GM10266 (cell line): Measurements from ENCODE around the gene DGKH.

Experiments used
- DNase-seq: peaks from one replicate; pipeline ENCODE4 v3.0.0; 2012; ENCODE audit errors: extremely low spot score
- CTCF ChIP-seq: IDR thresholded peaks from 2 replicates; pipeline ENCODE4 v1.5.1; 2012; ENCODE audit warnings: mild to moderate bottlenecking, low read depth; ENCODE audit not compliant: control insufficient read depth, insufficient read depth; ENCODE audit errors: missing control alignments

Gene DGKH

DNA sequence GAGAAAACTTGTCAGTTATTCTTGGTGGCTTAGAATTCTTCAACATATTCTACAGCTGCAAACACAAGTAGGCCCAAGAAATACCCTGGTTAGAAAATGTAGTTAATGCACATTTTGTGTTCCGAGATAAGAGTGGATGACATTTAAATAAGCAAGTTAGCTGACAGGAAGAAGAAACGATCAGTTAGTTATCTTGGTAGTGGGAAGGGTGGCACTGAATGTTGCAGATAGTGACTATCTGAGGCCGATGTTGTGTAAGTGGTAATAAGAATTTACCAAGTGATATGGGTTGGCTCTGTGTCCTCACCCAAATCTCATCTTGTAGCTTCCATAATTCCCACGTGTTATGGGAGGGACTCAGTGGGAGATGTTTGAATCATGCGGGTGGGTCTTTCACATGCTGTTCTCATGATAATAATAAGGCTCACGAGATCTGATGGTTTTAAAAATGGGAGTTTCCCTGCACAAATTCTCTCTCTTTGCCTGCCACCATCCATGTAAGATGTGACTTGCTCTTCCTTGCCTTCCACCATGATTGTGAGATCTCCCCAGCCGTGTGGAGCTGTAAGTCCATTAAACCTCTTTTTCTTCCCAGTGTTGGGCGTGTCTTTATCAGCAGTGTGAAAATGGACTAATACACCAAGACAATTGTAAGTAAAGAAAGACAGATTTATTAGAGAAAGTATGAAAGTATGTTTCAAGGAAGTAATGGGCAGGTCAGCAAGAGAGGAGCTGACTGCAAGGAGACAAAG is 212.6 kb downstream of the DGKH start:
- DNase-seq, result no peak
- no peak for TF ChIP-seq CTCF

DNA sequence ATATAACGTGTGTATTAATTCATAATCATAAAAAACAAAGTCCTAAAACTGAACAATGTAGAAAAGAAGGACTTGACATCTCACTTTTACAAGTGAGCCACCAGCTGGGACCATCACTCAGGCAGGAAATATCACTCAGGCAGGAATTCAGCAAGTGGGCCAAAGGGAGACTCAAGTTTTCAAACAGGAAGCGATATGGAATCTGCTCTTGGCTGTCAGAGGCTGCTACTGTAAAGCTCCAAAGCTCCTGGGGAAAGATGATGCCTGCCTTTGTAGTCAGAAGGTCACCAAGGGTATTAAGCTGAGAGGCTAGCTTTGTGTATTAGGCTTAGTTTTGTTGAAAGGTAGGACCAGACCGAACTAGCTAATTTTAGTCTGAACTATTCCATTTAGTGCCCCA is 218.0 kb downstream of the DGKH start:
- no peak for TF ChIP-seq CTCF
- no peak for DNase-seq

DNA sequence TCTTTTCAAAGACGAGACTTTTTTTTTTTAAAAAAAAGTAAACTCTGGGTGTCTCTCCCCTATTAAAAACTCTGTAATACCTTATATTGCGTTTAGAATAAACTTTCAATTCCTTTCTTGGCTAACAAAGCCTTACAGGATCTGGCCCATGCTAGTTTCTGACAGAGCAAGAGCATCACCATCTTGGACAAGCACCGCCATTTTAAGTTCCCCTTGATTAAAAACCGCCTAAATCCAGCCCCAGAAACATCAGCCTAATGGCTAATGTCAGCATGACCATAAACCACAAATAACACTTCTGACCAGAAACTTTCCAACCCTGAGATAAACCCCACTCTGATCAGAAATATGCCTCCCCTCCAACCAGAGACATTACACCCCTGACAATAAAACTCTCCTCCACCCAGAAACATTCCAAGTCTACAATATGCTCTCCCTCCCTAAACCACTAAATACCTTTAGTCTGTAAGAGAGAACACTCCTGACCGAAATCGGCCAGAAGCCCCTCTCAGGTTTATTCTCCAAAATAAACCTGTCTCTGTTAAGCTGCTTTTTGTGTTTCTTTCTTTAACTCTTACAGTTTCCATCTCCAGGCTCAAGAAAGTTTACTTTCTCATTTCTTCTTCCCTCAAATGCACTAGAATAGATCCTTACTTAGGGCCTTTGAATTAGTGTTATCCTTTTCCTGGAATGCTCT is 221.9 kb downstream of the DGKH start:
- no peak for DNase-seq
- TF ChIP-seq CTCF, result no peak

DNA sequence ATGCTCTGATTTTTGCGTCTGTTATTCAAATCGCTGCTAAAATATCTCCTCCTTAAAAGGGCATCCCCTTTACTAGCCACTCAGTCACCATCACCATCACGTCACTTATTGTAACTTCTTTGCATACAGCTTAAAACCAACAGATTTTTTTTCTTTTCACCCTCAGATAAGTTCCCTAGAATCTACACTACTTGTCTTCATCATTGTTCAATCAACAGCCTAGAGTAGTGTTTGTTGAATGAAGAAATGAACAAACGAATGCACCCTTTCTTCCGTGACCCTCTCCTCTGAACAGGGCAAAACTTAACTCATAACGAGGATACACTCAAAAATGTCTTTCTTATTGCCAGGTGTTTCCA is 222.4 kb downstream of the DGKH start:
- no peak for TF ChIP-seq CTCF
- no peak for DNase-seq

DNA sequence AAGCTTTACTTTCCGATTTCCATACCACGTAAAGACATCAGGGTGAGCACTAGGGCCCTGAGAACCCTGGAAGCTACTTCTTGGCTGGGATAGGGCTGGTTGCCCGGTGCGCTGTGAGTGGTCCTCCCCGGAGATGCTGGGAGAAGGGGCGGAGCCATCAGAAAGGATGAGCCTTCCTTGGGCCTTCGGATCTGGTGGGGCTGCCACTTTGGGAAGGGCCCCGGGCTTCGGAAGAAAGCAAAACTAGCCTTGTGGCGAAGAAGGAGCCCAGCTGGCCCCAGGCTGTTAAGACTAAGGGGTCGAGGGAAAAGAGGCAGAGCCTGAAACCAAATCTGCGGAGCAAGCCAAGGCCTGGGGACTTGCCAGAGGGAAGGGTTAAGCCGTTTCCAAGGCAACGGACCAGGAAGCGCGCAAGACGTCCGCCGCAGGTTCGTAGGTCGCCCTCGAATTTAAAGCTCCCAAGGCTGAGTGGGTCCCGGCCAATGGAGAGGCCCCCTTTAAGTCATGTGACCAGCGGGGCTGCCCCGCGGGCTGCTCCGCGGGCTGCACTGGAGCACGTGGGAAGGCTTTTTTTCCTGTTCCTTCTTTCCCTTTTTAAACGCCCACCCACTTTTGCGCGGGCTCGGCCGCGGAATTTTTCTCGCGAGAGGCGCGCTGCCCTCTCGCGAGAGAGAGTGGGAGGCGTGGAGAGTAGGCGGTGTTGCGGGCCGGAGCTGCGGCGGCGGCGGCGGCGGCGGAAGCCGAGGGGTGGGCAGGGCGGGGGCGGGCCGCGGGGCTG is 223.1 kb downstream of the DGKH start:
- peak; percentile 95 for DNase-seq
- no peak for TF ChIP-seq CTCF

DNA sequence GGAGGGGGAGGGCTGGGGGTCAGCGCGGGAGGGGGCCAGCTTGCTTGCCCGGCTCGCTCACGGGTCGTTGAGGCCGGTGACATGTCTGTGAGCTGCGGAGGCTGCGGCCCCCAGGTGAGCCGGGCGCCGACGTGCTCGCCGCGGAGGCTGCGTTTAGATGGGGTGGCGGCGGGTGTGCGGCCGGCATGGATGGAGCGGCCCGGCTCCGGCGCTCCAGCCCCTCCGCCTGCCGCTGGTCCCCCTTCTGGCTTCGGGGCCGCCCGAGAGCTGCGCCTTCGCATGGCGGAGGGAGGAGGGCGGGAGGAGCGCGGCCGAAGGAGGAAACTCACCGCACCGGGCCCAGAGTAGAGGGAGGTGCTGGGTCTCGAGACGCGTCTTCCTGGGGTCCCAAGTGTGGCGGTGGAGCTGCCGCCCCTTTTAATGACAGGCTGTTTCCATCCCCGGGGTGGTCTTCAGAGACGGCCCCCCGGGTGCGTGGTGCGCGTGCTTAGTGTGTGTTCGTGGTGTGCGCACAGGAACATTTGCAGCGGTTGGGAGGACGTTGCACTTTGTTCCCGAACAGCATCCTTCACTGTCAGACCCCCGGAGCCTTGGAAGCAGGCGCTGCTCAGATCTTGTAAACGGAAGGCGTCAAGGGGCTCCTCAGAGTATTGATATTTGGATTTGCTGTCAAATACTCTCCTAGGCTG is 223.8 kb downstream of the DGKH start, which contains the start of gene AKAP11:
Gene AKAP11 (plus strand): TSS at position 38 of the 689 bp plus-strand sequence. CDS start 14,197 bp downstream, outside the sequence.
- no peak for TF ChIP-seq CTCF
- DNase-seq, result no peak
